CD4-positive, alpha-beta T cell treated with Interleukin-17A for 4 hours (primary cell): Measurements from ENCODE around the gene SLC17A8.
"Not testable (repeated sequence)": the region's sequence is repeated elsewhere in the genome, so short reads cannot be mapped to it uniquely, and the experiment has no call there.

Experiments
- DNase-seq: peaks from one replicate; pipeline ENCODE4 v3.0.0-alpha.2; 2020; ENCODE audit warnings: mixed read lengths

Gene SLC17A8

DNA sequence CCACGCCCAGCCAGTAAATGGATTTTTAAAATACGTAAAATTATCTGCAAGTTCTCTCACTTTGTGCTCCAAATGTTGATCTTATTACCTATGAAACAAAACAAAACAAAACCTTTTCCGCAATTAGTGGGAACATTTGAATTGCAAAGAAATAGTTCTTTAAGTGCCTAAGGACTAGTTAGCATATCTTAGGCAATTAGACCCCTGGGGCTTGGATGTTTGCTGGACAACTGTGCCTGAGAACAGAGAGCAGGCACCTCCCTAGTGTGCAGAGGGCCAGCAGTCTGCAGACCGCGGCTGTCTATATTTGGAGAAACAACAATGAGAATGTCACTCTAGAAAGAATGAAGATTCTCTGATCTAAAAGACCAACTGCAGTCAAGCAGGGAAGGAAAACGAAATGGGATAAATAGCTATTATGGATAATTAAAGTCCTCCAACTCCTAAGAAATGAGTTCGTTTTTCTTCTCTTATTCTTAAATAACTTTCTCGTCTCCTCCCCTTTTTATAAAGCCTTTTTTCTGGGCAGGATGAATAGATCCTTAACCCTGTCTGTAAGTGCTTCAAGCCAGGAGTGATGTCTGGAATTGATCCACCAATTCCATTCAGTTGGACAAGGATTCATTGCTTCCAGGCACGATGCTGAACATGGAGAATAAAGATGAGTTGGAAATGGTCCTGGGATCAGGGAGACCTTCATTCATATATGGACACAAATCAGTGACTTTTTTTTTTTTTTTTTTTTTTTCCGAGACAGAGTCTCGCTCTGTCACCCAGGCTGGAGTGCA, 16.2 kb downstream of the SLC17A8 start:
- no peak for DNase-seq

DNA sequence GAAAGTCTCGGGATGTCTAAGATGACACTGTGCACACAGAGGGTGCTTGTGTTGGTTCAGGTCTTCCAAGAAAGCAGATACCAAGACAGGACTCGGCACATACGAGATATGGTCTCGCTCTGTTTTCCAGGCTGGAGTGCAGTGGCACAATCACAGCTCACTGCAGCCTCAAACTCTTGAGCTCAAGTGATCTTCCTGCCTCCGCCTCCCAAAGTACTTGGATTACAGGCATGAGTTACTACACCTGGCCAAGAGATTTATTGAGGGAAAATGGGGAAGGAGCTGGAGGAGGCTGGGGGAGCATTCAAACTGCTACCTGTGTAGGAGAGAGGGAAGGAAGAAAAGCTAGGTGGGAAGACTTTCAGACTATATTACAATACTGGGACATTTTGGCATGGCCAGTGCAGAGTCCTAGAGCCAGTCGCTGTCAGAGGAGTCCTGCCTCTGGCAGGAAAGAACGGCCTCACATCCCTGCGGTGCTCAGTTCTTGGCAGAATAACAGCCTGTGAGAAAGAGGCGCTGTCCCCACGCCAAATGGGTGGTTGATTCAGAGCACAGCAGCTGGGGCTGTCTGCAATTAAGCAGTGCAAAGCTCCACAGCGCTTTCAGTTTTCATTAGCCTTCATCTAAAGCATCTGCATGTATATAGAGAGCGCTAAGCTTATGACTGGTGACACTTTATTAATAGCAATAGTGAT, 18.3 kb downstream of the SLC17A8 start:
- DNase-seq: no peak

GRCh38 chr12:100376161-100376560, 19.3 kb downstream of the SLC17A8 start:
- no peak for DNase-seq

- no peak for DNase-seq
These were observed 24.5 kb downstream of the SLC17A8 start for GRCh38 chr12:100381379-100381778.

- DNase-seq: no peak
These were observed 25.5 kb downstream of the SLC17A8 start for GRCh38 chr12:100382338-100382737.

DNA sequence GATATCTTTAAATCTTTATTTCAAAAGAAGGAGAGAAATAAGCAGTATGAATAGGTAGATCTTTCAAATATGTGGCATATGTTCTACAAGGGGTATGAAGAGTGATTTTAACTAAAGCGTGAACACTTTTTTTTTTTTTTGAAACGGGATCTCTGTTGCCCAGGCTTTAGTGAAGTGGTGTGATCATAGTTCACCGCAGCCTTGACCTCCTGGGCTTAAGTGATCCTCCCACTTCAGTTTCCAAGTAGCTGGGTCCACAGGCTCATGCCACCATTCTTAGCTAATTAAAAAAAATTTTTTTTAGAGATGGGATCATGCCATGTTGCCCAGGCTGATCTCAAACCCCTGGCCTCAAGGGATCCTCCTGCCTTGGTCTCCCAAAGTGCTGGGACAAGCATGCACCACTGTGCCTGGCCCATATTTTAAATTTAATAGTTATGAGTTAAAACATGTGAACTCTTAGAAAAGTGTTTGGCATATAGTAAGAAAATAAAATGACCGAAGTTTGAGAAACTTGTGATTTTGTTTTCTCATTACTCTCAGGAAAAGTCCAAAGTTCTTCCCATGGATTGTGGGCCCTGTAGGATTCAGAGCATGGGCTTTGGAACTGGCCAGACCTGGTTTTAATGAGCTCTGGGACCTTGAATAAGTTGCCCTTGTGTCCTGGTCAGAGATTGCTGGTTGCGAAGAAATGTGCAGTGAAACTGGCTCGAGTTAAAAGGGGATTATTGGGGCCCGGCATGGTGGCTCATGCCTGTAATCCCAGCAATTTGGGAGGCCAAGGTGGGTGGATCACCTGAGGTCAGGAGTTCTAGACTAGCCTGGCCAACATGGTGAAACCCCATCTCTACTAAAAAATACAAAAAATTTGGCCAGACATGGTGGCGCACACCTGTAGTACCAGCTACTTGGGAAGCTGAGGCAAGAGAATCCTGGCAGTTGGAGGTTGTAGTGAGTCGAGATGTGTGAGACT, 27.0 kb downstream of the SLC17A8 start:
- DNase-seq: no peak

DNA sequence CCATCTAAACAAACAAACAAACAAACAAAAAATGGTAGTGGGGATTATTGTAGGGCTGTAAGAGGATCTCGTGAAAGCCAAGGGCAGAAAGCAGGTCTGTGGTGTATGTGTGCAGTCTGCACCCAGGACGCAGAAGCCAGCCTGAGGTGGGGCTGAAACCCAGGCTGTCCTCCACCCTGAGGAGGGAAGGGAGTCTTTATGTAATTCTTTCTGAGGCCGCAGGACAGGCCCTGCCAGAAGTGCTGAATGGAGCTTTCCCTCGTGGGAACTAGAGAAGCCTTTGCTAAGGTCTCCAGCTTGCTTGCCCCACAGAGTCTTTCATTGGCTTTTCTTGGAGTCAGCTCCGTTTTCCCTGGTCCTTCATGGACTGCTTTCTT, 27.7 kb downstream of the SLC17A8 start:
- no peak for DNase-seq

GRCh38 chr12:100388382-100388781, 31.5 kb downstream of the SLC17A8 start:
- DNase-seq: no peak

DNA sequence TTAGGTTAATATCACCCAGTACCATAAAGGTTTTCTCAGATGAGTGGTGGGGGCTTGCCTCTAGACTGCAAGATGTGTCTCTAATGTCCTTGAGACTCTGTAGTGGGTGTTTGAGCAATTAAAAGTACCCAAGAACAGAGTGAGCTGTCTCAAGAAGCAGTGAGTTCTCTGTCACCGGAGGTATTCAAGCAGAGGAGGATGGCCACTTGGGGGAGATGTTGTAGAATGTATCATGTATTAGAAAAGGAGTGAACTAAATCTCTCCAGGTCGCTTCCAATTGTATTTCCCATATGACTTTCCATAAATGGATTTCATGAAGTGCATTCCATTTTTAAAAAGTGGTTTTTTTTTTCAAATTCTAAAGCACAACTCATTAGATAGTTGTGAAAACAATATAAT, 35.0 kb downstream of the SLC17A8 start:
- DNase-seq: no peak

DNA sequence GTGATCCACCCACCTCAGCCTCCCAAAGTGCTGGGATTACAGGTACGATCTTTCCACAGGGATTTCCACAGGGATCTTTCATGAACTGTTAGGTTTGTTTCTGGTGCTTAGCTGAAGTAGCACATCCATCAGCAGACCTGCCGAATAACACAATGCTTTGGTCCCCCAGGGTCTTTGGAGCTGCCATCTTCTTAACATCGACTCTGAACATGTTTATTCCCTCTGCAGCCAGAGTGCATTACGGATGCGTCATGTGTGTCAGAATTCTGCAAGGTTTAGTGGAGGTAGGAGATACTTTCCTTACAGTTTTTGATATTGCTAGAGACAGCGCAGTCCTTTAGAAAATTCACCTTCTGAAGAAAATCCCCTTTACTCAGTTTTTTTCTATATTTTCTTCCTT, 36.3 kb downstream of the SLC17A8 start:
- DNase-seq: no peak

DNA sequence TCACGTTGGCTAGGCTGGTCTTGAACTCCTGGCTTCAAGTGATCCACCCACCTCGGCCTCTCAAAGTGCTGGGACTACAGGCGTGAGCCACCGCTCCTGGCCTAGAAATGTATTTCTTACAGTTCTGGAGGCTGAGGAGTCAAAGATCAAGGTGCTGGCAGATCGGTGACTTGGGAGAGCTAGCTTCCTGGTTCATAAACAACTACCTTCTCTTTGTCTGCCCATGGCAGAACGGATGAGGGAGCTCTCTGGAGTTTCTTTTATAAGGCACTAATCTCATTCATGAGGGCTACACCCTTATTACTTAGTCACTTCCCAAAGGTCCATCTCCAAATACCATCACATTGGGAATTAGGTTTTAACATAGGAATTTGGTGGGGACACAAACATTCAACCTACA, 38.9 kb downstream of the SLC17A8 start:
- DNase-seq: no peak

GRCh38 chr12:100398307-100398706, 41.4 kb downstream of the SLC17A8 start:
- DNase-seq: no peak

GRCh38 chr12:100399095-100399494, 42.2 kb downstream of the SLC17A8 start:
- DNase-seq: no peak

DNA sequence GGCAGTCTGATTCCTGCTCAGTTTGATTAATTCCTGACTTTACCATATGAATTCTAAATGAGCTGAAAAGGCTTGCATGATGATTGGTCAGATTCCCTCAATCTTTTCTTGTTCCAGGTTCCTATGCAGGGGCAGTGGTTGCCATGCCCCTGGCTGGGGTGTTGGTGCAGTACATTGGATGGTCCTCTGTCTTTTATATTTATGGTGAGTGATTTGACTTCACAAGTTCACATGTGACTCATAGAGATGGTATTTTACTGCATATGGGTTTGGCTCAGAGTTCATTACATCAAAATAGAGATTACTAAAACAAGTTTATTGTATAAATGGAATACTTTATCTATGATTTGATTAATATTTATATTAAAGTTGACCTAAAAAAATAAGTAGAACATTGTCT, 44.8 kb downstream of the SLC17A8 start:
- DNase-seq: no peak

- no peak for DNase-seq
These were observed 45.9 kb downstream of the SLC17A8 start for GRCh38 chr12:100402763-100403162.

DNA sequence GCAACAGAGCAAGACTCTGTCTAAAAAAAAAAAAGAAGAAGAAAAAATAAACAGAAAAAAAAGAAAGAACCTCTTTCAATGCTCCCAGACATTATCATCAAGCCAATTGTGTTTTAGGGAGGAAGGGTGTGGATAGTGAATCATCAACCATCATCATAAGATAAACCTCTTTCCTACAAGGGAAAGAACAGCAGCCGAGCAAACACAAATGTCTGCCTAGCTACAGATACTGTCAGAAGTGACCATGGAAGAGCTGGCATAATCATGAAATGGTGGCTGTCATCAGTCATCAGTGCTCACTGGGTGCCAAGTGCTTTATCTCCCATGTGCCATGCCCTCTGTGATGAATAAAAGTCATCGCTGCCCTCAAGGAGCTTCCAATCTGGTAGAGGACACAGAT, 46.6 kb downstream of the SLC17A8 start:
- no peak for DNase-seq

- peak; percentile 10 for DNase-seq
These were observed 48.0 kb downstream of the SLC17A8 start for GRCh38 chr12:100404769-100405407.

DNA sequence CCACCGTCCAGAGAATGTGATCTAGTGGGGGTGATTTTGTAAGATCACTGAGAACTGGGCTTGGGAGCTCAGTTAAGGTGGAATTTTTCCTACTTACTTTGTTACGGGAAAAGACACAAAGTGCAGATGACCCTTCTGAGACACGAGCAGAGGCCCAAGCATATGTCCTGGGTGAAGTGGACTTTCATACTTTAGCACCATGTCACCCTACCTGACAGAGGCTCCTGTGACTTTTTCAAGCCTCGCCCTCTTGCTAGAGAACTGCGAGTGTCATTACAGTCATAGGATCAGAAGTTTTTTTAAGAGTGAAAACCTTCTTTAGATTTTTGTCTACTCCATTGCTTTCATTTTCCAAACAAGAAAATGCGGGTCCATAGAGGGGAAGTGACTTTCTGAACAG, 56.1 kb downstream of the SLC17A8 start:
- no peak for DNase-seq

- DNase-seq: no peak
These were observed 57.9 kb downstream of the SLC17A8 start for GRCh38 chr12:100414739-100415138.

- DNase-seq: no peak
These were observed 65.8 kb downstream of the SLC17A8 start for GRCh38 chr12:100422646-100423045.

GRCh38 chr12:100426145-100426544, 69.3 kb downstream of the SLC17A8 start:
- DNase-seq: no peak

DNA sequence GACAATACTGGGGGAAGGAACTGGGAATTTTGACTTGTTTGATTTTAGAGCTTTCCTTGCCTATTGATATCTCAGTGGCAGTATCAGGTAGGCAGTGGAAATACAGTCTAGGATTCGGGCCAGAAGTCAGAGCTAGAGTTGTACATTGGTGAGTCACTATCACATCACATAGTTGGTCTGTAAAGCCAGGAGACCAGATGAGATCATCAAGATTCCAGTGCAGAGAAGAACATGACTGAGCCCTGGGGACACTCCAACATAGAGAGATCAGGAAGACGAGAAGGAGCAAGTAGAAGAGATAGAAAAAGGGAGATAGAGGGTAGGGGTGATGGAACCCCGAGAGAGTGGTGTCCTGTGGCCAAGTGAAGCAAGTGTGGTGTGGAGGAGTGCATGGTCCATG, 70.2 kb downstream of the SLC17A8 start:
- DNase-seq: no peak

DNA sequence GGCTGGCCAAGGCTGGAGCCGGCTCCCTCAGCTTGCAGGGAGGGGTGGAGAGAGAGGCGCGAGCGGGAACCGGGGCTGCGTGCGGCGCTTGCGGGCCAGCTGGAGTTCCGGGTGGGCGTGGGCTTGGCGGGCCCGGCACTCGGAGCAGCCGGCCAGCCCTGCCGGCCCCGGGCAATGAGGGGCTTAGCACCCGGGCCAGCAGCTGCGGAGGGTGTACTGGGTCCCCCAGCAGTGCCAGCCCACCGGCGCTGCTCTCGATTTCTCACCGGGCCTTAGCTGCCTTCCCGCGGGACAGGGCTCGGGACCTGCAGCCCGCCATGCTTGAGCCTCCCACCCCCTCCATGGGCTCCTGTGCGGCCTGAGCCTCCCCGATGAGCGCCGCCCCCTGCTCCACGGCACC, 73.4 kb downstream of the SLC17A8 start:
- not testable (repeated sequence) for DNase-seq
